GM23338 (cell line): ENCODE measurements around the gene ZFP28. TPM values are rescaled to one million over a fixed set of nuclear protein-coding genes. Genes with fewer than 3 reads are reported as not detected.

Experiments used
- ATAC-seq: fragments of 200-7000 bp; cut with Tn5 transposase; 3 replicates; pipeline ENCODE4 v1.9.1; 2020
- DNase-seq: peaks from one replicate; pipeline ENCODE4 v3.0.0-alpha.2; 2015; ENCODE audit warnings: low spot score
- H2AFZ ChIP-seq: fragments of 200-600 bp; sonication (generic); 2 replicates; pipeline ENCODE4 v1.8.0; 2016; ENCODE audit warnings: antibody characterized with exemption, mild to moderate bottlenecking, moderate library complexity
- H3F3A ChIP-seq: fragments of 200-600 bp; sonication (generic); replicated peaks from 2 replicates; pipeline ENCODE4 v1.8.0; 2017; ENCODE audit warnings: antibody characterized with exemption, mixed run types, low read depth
- H3K27ac ChIP-seq: fragments of 200-600 bp; sonication (generic); 2 replicates; pipeline ENCODE4 v1.6.1; 2016; ENCODE audit warnings: low read depth
- H3K27me3 ChIP-seq: fragments of 200-600 bp; sonication (generic); 2 replicates; pipeline ENCODE4 v1.8.0; 2016; ENCODE audit warnings: mild to moderate bottlenecking, mixed run types, moderate library complexity; ENCODE audit not compliant: insufficient read depth
- H3K36me3 ChIP-seq: fragments of 200-600 bp; sonication (generic); 2 replicates; pipeline ENCODE4 v1.8.0; 2016; ENCODE audit warnings: mild to moderate bottlenecking; ENCODE audit not compliant: insufficient read depth
- H3K4me1 ChIP-seq: fragments of 200-600 bp; sonication (generic); 2 replicates; pipeline ENCODE4 v1.8.0; 2016; ENCODE audit warnings: mild to moderate bottlenecking, moderate library complexity; ENCODE audit not compliant: insufficient read depth
- H3K4me2 ChIP-seq: fragments of 200-600 bp; sonication (generic); 2 replicates; pipeline ENCODE4 v1.7.1; 2017; ENCODE audit warnings: mixed run types
- H3K4me3 ChIP-seq: fragments of 200-600 bp; sonication (generic); 2 replicates; pipeline ENCODE4 v1.6.1; 2016; ENCODE audit warnings: mixed run types
- H3K79me2 ChIP-seq: fragments of 200-600 bp; sonication (generic); replicated peaks from 2 replicates; pipeline ENCODE4 v1.8.0; 2017; ENCODE audit warnings: mild to moderate bottlenecking; ENCODE audit not compliant: insufficient read depth
- H3K9me2 ChIP-seq: fragments of 200-600 bp; sonication (generic); 2 replicates; pipeline ENCODE4 v1.8.0; 2017; ENCODE audit not compliant: insufficient read depth
- H4K20me1 ChIP-seq: fragments of 200-600 bp; sonication (generic); replicated peaks from 2 replicates; pipeline ENCODE4 v1.8.0; 2017; ENCODE audit warnings: mild to moderate bottlenecking; ENCODE audit not compliant: insufficient read depth
- H3K27ac Mint-ChIP-seq: 2 replicates; pipeline ENCODE4 v1.8.0; 2020; ENCODE audit warnings: inconsistent platforms, mild to moderate bottlenecking, moderate library complexity, mixed read lengths
- H3K27me3 Mint-ChIP-seq: 3 replicates; pipeline ENCODE4 v1.8.0; 2022; ENCODE audit warnings: low read depth, mild to moderate bottlenecking, moderate library complexity, mixed read lengths, inconsistent platforms; ENCODE audit not compliant: insufficient read depth, poor library complexity
- H3K36me3 Mint-ChIP-seq: 3 replicates; pipeline ENCODE4 v1.8.0; 2021; ENCODE audit warnings: low read depth, mild to moderate bottlenecking, inconsistent platforms, moderate library complexity, mixed read lengths
- H3K4me1 Mint-ChIP-seq: 3 replicates; pipeline ENCODE4 v1.8.0; 2020; ENCODE audit warnings: mild to moderate bottlenecking, inconsistent platforms, mixed read lengths
- H3K4me3 Mint-ChIP-seq: 3 replicates; pipeline ENCODE4 v1.8.0; 2021; ENCODE audit warnings: moderate library complexity, mild to moderate bottlenecking, inconsistent platforms, mixed read lengths
- H3K9me3 Mint-ChIP-seq: 3 replicates; pipeline ENCODE4 v1.8.0; 2020; ENCODE audit warnings: moderate library complexity, mild to moderate bottlenecking, inconsistent platforms, mixed read lengths
- CREB1 ChIP-seq: fragments of 250-450 bp; sonication (Bioruptor Pico); IDR thresholded peaks from 2 replicates; pipeline ENCODE4 v1.5.0; 2020; ENCODE audit warnings: low read depth, mild to moderate bottlenecking, moderate library complexity
- CTCF ChIP-seq, 2 experiments: fragments of 200-600 bp in 1 of 2; sonication (generic) in 1 of 2; conservative IDR thresholded peaks; 2 replicates each; pipeline versions ENCODE4 v1.5.1 to v1.6.1; 2016 to 2017; ENCODE audit warnings: antibody characterized with exemption in 2 of 2, low read depth in 2 of 2, mild to moderate bottlenecking in 2 of 2, moderate library complexity in 1 of 2
- ETS1 ChIP-seq: IDR thresholded peaks from 2 replicates; pipeline ENCODE4 v1.6.1; 2016; ENCODE audit warnings: antibody characterized with exemption
- EZH2 ChIP-seq: fragments of 200-600 bp; sonication (generic); IDR thresholded peaks from one replicate; pipeline ENCODE4 v1.8.0; 2017; ENCODE audit warnings: antibody characterized with exemption, mild to moderate bottlenecking, low read depth; ENCODE audit not compliant: unreplicated experiment
- EZH2phosphoT487 ChIP-seq: fragments of 200-600 bp; sonication (generic); IDR thresholded peaks from one replicate; pipeline ENCODE4 v1.8.1; 2018; ENCODE audit warnings: antibody characterized with exemption; ENCODE audit not compliant: unreplicated experiment
- JUNB ChIP-seq: IDR thresholded peaks from one replicate; pipeline ENCODE4 v1.6.1; 2016; ENCODE audit warnings: antibody characterized with exemption; ENCODE audit not compliant: unreplicated experiment
- NANOG ChIP-seq: IDR thresholded peaks from 2 replicates; pipeline ENCODE4 v1.6.1; 2016; ENCODE audit warnings: antibody characterized with exemption, borderline replicate concordance
- POLR2AphosphoS5 ChIP-seq: IDR thresholded peaks from 2 replicates; pipeline ENCODE4 v1.6.1; 2016; ENCODE audit warnings: antibody characterized with exemption, low read depth
- REST ChIP-seq: IDR thresholded peaks from one replicate; pipeline ENCODE4 v1.6.1; 2018; ENCODE audit warnings: antibody characterized with exemption; ENCODE audit not compliant: unreplicated experiment
- STAT1 ChIP-seq: IDR thresholded peaks from one replicate; pipeline ENCODE4 v1.6.1; 2016; ENCODE audit warnings: antibody characterized with exemption; ENCODE audit not compliant: unreplicated experiment
- ZNF114 ChIP-seq: fragments of 250-450 bp; sonication (Bioruptor Pico); IDR thresholded peaks from 2 replicates; pipeline ENCODE4 v1.5.0; 2020; ENCODE audit warnings: mild to moderate bottlenecking, moderate library complexity
- ZNF331 ChIP-seq: fragments of 250-450 bp; sonication (Bioruptor Pico); IDR thresholded peaks from 2 replicates; pipeline ENCODE4 v1.5.0; 2020; ENCODE audit warnings: low read depth, mild to moderate bottlenecking, moderate library complexity
- ZNF462 ChIP-seq: fragments of 250-450 bp; sonication (Bioruptor Pico); IDR thresholded peaks from 2 replicates; pipeline ENCODE4 v1.5.0; 2020; ENCODE audit warnings: mild to moderate bottlenecking, moderate library complexity
- polyA plus RNA-seq: library from polyadenylated mRNA; unstranded; fragments of >200 nt; fragmentation: Nextera tagmentation; extraction: Ambion mirVana; gene quantifications from 2 replicates; pipeline ENCODE4 v1.2.1, GENCODE V29; 2016
- total RNA-seq: library from RNA; depleted of rRNA; stranded (reverse); fragments of >200 nt; shearing (Covaris generic); gene quantifications from 2 replicates; pipeline ENCODE4 v1.2.3, GENCODE V29; 2014

Gene ZFP28
- total and polyA plus RNA-seq, 2 experiments from 2014 or later, result 3.0 to 7.9 TPM

GRCh38 chr19:56601375-56601774 lies 62.6 kb downstream of the ZFP28 start:
- Mint-ChIP-seq H3K27me3 (no peaks in the 10 kb centered on the region), H3K4me3 (no peak overlapping the region), H3K36me3 (peaks cover 70% of the 10 kb centered on the region), H3K27ac (no peak overlapping the region), H3K4me1 (peaks cover 1% of the 10 kb centered on the region; the same call in 2 of the 3 replicates), H3K9me3 (peaks cover 55% of the 10 kb centered on the region)
- Histone ChIP-seq H3K27ac (no peak overlapping the region), H2AFZ (no peak overlapping the region), H3K4me1 (no peaks in the 10 kb centered on the region), H3K79me2 (peaks cover 76% of the 10 kb centered on the region), H3K4me3 (no peak overlapping the region), H3K9me2 (0 out of 2 replicates have a peak, but pooled peaks cover 4% of the 10 kb centered on the region), H3K36me3 (no peaks in the 10 kb centered on the region), H4K20me1 (0 out of 2 replicates have a peak, but pooled peaks cover 3% of the 10 kb centered on the region), H3F3A (no peaks in the 10 kb centered on the region), H3K27me3 (no peaks in the 10 kb centered on the region), H3K4me2 (no peak overlapping the region)
- TF ChIP-seq ZNF331 (no peak), CREB1 (no peak), ZNF114 (CRISPR knock-in tag) (no peak), STAT1 (no peak), CTCF (conservative IDR thresholded peaks at IDR 0.05; ENCODE audit: low read depth in 2 of 2) (no peak), JUNB (no peak), ETS1 (no peak), NANOG (no peak), ZNF462 (CRISPR knock-in tag) (no peak), POLR2AphosphoS5 (no peak), EZH2 (no peak), EZH2phosphoT487 (no peak), REST (no peak)
- no peak for DNase-seq
- ATAC-seq, result no peak
